Tibial artery (tissue), 4 donors: ENCODE results near the gene ABLIM3.

Experiments
- DNase-seq, 2 donors: peaks; one replicate each; pipeline ENCODE4 v3.0.0-alpha.2; 2019
- H3K27ac ChIP-seq, 2 donors: fragments of 200-600 bp; sonication (generic) in 1 of 2; 1 replicate in 1 of 2; 2 replicates in 1 of 2; pipeline ENCODE4 v1.5.1; 2018 to 2019; ENCODE audit warnings: mild to moderate bottlenecking in 1 of 2
- H3K27me3 ChIP-seq, 2 donors: fragments of 200-600 bp; sonication (generic) in 1 of 2; one replicate each; pipeline versions ENCODE4 v1.5.1 to v1.6.0; 2016 to 2019
- H3K36me3 ChIP-seq, 3 donors: fragments of 200-600 bp; sonication (generic) in 2 of 3; one replicate each; pipeline ENCODE4 v1.5.1; 2016 to 2019; ENCODE audit warnings: mild to moderate bottlenecking in 2 of 3
- H3K4me1 ChIP-seq, 4 donors: fragments of 200-600 bp; sonication (generic) in 2 of 4; 1 replicate in 3 of 4; 2 replicates in 1 of 4; pipeline ENCODE4 v1.5.1; 2016 to 2019
- H3K4me3 ChIP-seq, 2 donors: fragments of 200-600 bp; sonication (generic) in 1 of 2; 1 replicate in 1 of 2; 2 replicates in 1 of 2; pipeline ENCODE4 v1.5.1; 2018 to 2019; ENCODE audit warnings: mild to moderate bottlenecking in 2 of 2
- H3K9me3 ChIP-seq, 3 donors: fragments of 200-600 bp; sonication (generic) in 1 of 3; one replicate each; pipeline ENCODE4 v1.5.1; 2016 to 2019
- intact Hi-C: fragments of 100-400 bp; cut with DNase I; formaldehyde crosslinking; loops from one replicate; pipeline ENCODE4 v1.15.0; 2023; ENCODE audit warnings: low total_unique reads
- TF ChIP-seq, protein P1 (sequence below), 2 experiments: fragments of 200-600 bp in 1 of 2; fragments of 450-650 bp in 1 of 2; IDR thresholded peaks; one replicate each; pipeline ENCODE4 v1.5.1; 2017 to 2019; ENCODE audit warnings: antibody characterized with exemption in 2 of 2, mild to moderate bottlenecking in 1 of 2, moderate library complexity in 1 of 2

The ABLIM3 gene

DNA sequence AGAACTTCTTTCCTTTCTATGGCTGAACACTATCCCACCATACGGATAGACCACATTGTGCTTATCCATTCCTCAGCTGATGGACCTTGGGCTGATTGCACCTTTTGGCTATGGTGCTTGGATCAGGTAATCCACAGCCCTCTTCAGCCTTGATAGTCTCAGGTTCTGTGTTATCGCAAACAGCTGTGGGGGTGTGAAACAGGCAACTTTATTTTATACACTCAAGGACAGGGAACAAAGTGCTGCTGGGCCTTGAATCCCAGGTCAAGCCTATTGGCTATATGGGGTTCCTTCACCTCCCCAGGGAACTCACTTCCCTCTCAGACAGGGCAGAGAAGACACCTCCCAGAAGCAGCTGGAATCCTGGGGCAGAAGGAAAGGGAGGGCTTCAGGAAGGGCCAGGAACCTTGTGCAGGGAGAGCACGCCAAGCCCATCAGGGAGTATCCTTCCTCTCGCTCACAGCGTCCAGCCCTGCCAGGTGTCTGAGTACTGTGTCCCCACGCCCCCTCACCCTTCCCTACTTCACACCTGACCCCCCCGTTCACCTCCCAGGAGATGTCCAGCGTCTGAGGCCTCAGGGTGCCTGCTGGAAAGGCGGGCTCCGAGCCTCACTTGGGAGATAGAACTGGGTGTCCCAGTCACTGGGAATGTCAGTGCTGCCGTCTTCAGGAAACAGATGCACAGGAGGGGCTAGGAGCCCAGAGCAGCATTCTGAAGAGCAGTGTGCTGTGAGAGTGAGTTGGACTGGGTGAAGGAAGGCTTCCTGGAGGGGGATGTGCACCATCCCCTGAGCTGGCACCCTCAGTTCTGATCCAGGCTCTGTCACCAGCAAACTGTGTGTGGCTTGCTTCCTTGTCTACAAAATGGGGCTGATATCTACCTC lies 163.1 kb downstream of the ABLIM3 start:
- intact Hi-C loops = no loop called here
- Histone ChIP-seq H3K36me3 (peaks cover 0 to 6% (median 0%) of the 10 kb centered on the region in 3 donors), H3K4me3 (no peak overlapping the region), H3K27ac (no peak overlapping the region), H3K4me1 (no peaks in the 10 kb centered on the region), H3K9me3 (no peaks in the 10 kb centered on the region), H3K27me3 (no peaks in the 10 kb centered on the region)
- no peak for DNase-seq
- TF ChIP-seq, protein P1, sequence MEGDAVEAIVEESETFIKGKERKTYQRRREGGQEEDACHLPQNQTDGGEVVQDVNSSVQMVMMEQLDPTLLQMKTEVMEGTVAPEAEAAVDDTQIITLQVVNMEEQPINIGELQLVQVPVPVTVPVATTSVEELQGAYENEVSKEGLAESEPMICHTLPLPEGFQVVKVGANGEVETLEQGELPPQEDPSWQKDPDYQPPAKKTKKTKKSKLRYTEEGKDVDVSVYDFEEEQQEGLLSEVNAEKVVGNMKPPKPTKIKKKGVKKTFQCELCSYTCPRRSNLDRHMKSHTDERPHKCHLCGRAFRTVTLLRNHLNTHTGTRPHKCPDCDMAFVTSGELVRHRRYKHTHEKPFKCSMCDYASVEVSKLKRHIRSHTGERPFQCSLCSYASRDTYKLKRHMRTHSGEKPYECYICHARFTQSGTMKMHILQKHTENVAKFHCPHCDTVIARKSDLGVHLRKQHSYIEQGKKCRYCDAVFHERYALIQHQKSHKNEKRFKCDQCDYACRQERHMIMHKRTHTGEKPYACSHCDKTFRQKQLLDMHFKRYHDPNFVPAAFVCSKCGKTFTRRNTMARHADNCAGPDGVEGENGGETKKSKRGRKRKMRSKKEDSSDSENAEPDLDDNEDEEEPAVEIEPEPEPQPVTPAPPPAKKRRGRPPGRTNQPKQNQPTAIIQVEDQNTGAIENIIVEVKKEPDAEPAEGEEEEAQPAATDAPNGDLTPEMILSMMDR (IDR thresholded peaks at IDR 0.05) = no peak

DNA sequence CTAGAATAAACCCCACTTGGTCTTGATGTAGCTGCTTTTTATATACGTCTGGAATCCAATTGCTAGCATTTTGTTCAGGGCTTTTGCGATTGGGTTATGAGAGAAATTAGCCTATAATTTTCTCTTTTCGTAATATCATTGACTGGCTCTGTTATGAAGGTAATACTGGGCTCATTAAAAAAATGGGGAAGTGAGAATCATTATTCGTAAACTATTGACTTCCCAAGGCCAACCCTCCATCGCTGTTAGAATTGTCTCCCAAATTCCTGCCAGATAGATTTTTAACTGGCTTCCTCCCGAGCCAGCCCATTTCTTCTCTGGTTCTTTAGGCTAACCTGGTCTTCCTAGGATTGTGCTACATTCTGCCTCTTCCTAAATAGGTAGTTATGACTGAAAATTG lies 168.1 kb downstream of the ABLIM3 start:
- Histone ChIP-seq H3K27ac (no peak overlapping the region), H3K4me3 (no peak overlapping the region), H3K9me3 (no peaks in the 10 kb centered on the region), H3K27me3 (no peaks in the 10 kb centered on the region), H3K36me3 (no peaks in the 10 kb centered on the region), H3K4me1 (no peaks in the 10 kb centered on the region)
- TF ChIP-seq, protein P1 (IDR thresholded peaks at IDR 0.05) = no peak
- DNase-seq = no peak
- intact Hi-C loops = no loop called here
